Measurements from ENCODE around the gene CLCNKB. TPM values are rescaled to one million over a fixed set of nuclear protein-coding genes. Genes with fewer than 3 reads are reported as not detected.
"Not testable (repeated sequence)": the region's sequence is repeated elsewhere in the genome, so short reads cannot be mapped to it uniquely, and the experiment has no call there.

CLCNKB gene
- total RNA-seq, 1 experiment from 2014 or later = 1.1 TPM

- H3K27ac ChIP-seq; CTCF ChIA-PET; H3K9me2 ChIP-seq (ENCODE audit: insufficient read depth); H3K4me2 ChIP-seq; H3K9me3 ChIP-seq (ENCODE audit: insufficient read depth, low read depth); H3K4me3 ChIP-seq; H3F3A ChIP-seq (ENCODE audit: insufficient read depth, low read depth); H2AFZ ChIP-seq; H3K4me1 ChIP-seq (replicated peaks; ENCODE audit: insufficient read depth); H3K27me3 ChIP-seq (ENCODE audit: insufficient read depth, low read depth); BruUV-seq (replicated peaks); H4K20me1 ChIP-seq (ENCODE audit: insufficient read depth); H3K36me3 ChIP-seq (ENCODE audit: low read depth); H3K79me2 ChIP-seq (ENCODE audit: low read depth); DNase-seq; POLR2A ChIA-PET (ENCODE audit: unreplicated experiment): not testable (repeated sequence)
- peak; percentile 31; the same call in 1 of the 2 replicates for TF ChIP-seq CTCF (conservative IDR thresholded peaks at IDR 0.05)
- intact Hi-C loops (cut with micrococcal nuclease; ENCODE audit: unreplicated experiment) = loop anchor here (2.0 kb wide), 1 partner anchor 292 kb away; no protein-coding TSS in a partner anchor
Observed at GRCh38 chr1:16033103-16033632, 10.4 kb upstream of the CLCNKB start.

GRCh38 chr1:16036461-16036860 is 7.1 kb upstream of the CLCNKB start:
- POLR2A ChIA-PET (ENCODE audit: unreplicated experiment) = not testable (repeated sequence)

GRCh38 chr1:16038620-16038912 is 5.0 kb upstream of the CLCNKB start:
- H3F3A ChIP-seq (ENCODE audit: insufficient read depth, low read depth) = no peaks in the 10 kb centered on the region
- H3K9me2 ChIP-seq (ENCODE audit: insufficient read depth) = no peaks in the 10 kb centered on the region
- H3K4me1 ChIP-seq (replicated peaks; ENCODE audit: insufficient read depth) = no peaks in the 10 kb centered on the region
- no peaks in the 10 kb centered on the region for H3K27me3 ChIP-seq (ENCODE audit: insufficient read depth, low read depth)
- TF ChIP-seq CTCF (conservative IDR thresholded peaks at IDR 0.05) (no peak), EZH2 (IDR thresholded peaks at IDR 0.05; ENCODE audit: low read depth) (no peak)
- H4K20me1 ChIP-seq (ENCODE audit: insufficient read depth) = no peaks in the 10 kb centered on the region
- H3K27ac ChIP-seq = no peak overlapping the region
- POLR2A ChIA-PET (ENCODE audit: unreplicated experiment) = interaction anchor here (0.5 kb wide), 1 partner anchor 513 kb away, joined by 3 read pairs; no protein-coding TSS in a partner anchor
- intact Hi-C loops (cut with micrococcal nuclease; ENCODE audit: unreplicated experiment) = no loop called here
- H3K4me2 ChIP-seq = no peak overlapping the region
- CTCF ChIA-PET = interaction anchor here (0.6 to 0.7 kb wide), 2 partner anchors 46 to 100 kb away, joined by 3 to 4 read pairs; no protein-coding TSS in a partner anchor
- H3K9me3 ChIP-seq (ENCODE audit: insufficient read depth, low read depth) = no peaks in the 10 kb centered on the region
- H3K36me3 ChIP-seq (ENCODE audit: low read depth) = no peaks in the 10 kb centered on the region
- no peaks in the 10 kb centered on the region for H3K79me2 ChIP-seq (ENCODE audit: low read depth)
- no TSS peak for BruUV-seq (replicated peaks)
- no peak overlapping the region for H3K4me3 ChIP-seq
- DNase-seq = peak; percentile 50 to 74
- no peak overlapping the region for H2AFZ ChIP-seq

More at GRCh38 chr1:16036461-16036860, 7.1 kb upstream of the CLCNKB start:
- H3K4me3 ChIP-seq; BruUV-seq (replicated peaks); H3K9me3 ChIP-seq (ENCODE audit: insufficient read depth, low read depth); H3K4me2 ChIP-seq; H3K27me3 ChIP-seq (ENCODE audit: insufficient read depth, low read depth); intact Hi-C loops (cut with micrococcal nuclease; ENCODE audit: unreplicated experiment); H3K4me1 ChIP-seq (replicated peaks; ENCODE audit: insufficient read depth); H3K9me2 ChIP-seq (ENCODE audit: insufficient read depth); H3K27ac ChIP-seq; H3F3A ChIP-seq (ENCODE audit: insufficient read depth, low read depth); DNase-seq; CTCF ChIA-PET; H3K36me3 ChIP-seq (ENCODE audit: low read depth); H3K79me2 ChIP-seq (ENCODE audit: low read depth); H2AFZ ChIP-seq; H4K20me1 ChIP-seq (ENCODE audit: insufficient read depth): not testable (repeated sequence)

GRCh38 chr1:16039871-16040270 is 3.7 kb upstream of the CLCNKB start:
- POLR2A ChIA-PET (ENCODE audit: unreplicated experiment) = interaction anchor here (0.6 kb wide), 1 partner anchor 886 kb away, joined by 3 read pairs; the partner anchor contains the start of gene TMEM51
- H3K9me3 ChIP-seq (ENCODE audit: insufficient read depth, low read depth); H3K27me3 ChIP-seq (ENCODE audit: insufficient read depth, low read depth); H3K36me3 ChIP-seq (ENCODE audit: low read depth); DNase-seq; H3K4me3 ChIP-seq; H3K9me2 ChIP-seq (ENCODE audit: insufficient read depth); H3K79me2 ChIP-seq (ENCODE audit: low read depth); intact Hi-C loops (cut with micrococcal nuclease; ENCODE audit: unreplicated experiment); H3K27ac ChIP-seq; H3K4me1 ChIP-seq (replicated peaks; ENCODE audit: insufficient read depth); H2AFZ ChIP-seq; BruUV-seq (replicated peaks); CTCF ChIA-PET; H4K20me1 ChIP-seq (ENCODE audit: insufficient read depth); H3F3A ChIP-seq (ENCODE audit: insufficient read depth, low read depth); H3K4me2 ChIP-seq: not testable (repeated sequence)

Data from PC-9 (cell line).